Measurements from ENCODE around the gene GABPB2.

DNA sequence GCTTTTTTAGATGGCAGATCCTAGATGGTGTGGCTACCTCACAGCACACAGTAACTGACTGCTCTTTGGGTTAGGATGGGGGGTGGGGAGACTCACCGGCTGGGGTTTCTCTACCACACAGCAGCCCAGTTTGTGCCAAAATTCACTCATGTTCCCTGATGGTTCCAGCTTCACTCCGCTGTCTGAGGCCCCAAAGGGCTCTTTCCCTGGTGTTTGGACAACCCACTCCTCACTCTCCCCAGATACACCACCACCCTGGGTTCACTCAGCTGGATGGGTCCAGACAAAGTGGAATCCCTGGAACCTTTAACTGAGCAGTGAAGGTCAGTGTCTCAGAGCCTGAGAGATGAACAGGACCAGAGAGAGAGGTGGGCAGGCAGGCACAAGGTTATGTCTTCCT, 15.0 kb upstream of the GABPB2 start:
- TF ChIP-seq, protein P1, sequence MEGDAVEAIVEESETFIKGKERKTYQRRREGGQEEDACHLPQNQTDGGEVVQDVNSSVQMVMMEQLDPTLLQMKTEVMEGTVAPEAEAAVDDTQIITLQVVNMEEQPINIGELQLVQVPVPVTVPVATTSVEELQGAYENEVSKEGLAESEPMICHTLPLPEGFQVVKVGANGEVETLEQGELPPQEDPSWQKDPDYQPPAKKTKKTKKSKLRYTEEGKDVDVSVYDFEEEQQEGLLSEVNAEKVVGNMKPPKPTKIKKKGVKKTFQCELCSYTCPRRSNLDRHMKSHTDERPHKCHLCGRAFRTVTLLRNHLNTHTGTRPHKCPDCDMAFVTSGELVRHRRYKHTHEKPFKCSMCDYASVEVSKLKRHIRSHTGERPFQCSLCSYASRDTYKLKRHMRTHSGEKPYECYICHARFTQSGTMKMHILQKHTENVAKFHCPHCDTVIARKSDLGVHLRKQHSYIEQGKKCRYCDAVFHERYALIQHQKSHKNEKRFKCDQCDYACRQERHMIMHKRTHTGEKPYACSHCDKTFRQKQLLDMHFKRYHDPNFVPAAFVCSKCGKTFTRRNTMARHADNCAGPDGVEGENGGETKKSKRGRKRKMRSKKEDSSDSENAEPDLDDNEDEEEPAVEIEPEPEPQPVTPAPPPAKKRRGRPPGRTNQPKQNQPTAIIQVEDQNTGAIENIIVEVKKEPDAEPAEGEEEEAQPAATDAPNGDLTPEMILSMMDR (IDR thresholded peaks at IDR 0.05; ENCODE audit: poor library complexity): no peak
- TF ChIP-seq EZH2phosphoT487 (IDR thresholded peaks at IDR 0.05; ENCODE audit: low read depth, severe bottlenecking, unreplicated experiment) (no peak), EZH2 (IDR thresholded peaks at IDR 0.05; ENCODE audit: borderline replicate concordance) (no peak)

Data from hepatocyte (in vitro differentiated cells).